HEK293 (cell line): ENCODE measurements around the gene TMEM238.

ENCODE experiments used
- CTCF ChIA-PET: fragments of 350-600 bp; formaldehyde crosslinking; extraction: SDS; loops from one replicate; lab custom pipeline; 2021; ENCODE audit warnings: antibody characterized with exemption; lab: Yijun Ruan, JAX
- POLR2A ChIA-PET: fragments of 300-600 bp; formaldehyde crosslinking; extraction: SDS; loops from one replicate; lab custom pipeline; 2020; ENCODE audit warnings: antibody characterized with exemption, inconsistent platforms; lab: Yijun Ruan, JAX
- H3K27ac ChIP-seq: fragments of 200-500 bp; sonication (Bioruptor generic); 2 replicates; pipeline ENCODE4 v1.5.1; 2014; ENCODE audit warnings: low read depth, low read length, control low read depth, inconsistent platforms; ENCODE audit errors: extremely low read depth
- H3K36me3 ChIP-seq, 2 experiments: fragments of 200-500 bp in 1 of 2; sonication (Bioruptor generic) in 1 of 2; 1 replicate in 1 of 2; 2 replicates in 1 of 2; pipeline ENCODE4 v1.5.1; 2014 to 2017; ENCODE audit warnings: inconsistent platforms in 2 of 2, low read length in 2 of 2; ENCODE audit not compliant: control insufficient read depth in 2 of 2, insufficient read depth in 1 of 2
- H3K4me1 ChIP-seq: fragments of 200-500 bp; sonication (Bioruptor generic); 2 replicates; pipeline ENCODE4 v1.5.1; 2014; ENCODE audit warnings: mild to moderate bottlenecking, low read length, inconsistent platforms; ENCODE audit not compliant: control insufficient read depth, insufficient read depth
- H3K4me3 ChIP-seq: 2 replicates; pipeline ENCODE4 v1.5.1; 2011; ENCODE audit warnings: low read depth, mild to moderate bottlenecking, control low read depth, low read length, moderate library complexity
- H3K9me3 ChIP-seq: fragments of 200-500 bp; sonication (Bioruptor generic); 2 replicates; pipeline ENCODE4 v1.5.1; 2014; ENCODE audit warnings: low read depth, low read length, inconsistent platforms; ENCODE audit not compliant: control insufficient read depth, insufficient read depth
- GFI1B ChIP-seq: fragments of 450-650 bp; formaldehyde crosslinking; IDR thresholded peaks from 2 replicates; pipeline ENCODE4 v1.5.1; 2016; ENCODE audit warnings: missing biosample characterization, missing genetic modification characterization
- GLIS1 ChIP-seq: fragments of 450-650 bp; formaldehyde crosslinking; IDR thresholded peaks from 2 replicates; pipeline ENCODE4 v1.5.1; 2016; ENCODE audit warnings: missing biosample characterization, missing genetic modification characterization
- HOXC10 ChIP-seq: sonication (generic); formaldehyde crosslinking; IDR thresholded peaks from 2 replicates; pipeline ENCODE4 v1.8.1; 2023; ENCODE audit warnings: mild to moderate bottlenecking, missing genetic modification reagents
- HOXD13 ChIP-seq: sonication (generic); formaldehyde crosslinking; IDR thresholded peaks from 2 replicates; pipeline ENCODE4 v1.8.0; 2022; ENCODE audit warnings: missing genetic modification reagents, borderline replicate concordance
- INSM2 ChIP-seq: fragments of 450-650 bp; formaldehyde crosslinking; IDR thresholded peaks from 2 replicates; pipeline ENCODE4 v1.5.1; 2016; ENCODE audit warnings: missing biosample characterization, missing genetic modification characterization
- REST ChIP-seq: fragments of 450-650 bp; formaldehyde crosslinking; IDR thresholded peaks from 2 replicates; pipeline ENCODE4 v1.5.1; 2016; ENCODE audit warnings: missing biosample characterization, missing genetic modification characterization
- TCF7L2 ChIP-seq: IDR thresholded peaks from 2 replicates; pipeline ENCODE4 v1.6.1; 2011; ENCODE audit warnings: low read depth, mild to moderate bottlenecking, inconsistent platforms, low read length, moderate library complexity, borderline replicate concordance
- YY1 ChIP-seq: fragments of 450-650 bp; formaldehyde crosslinking; IDR thresholded peaks from 2 replicates; pipeline ENCODE4 v1.5.1; 2018; ENCODE audit warnings: missing biosample characterization, missing genetic modification characterization
- YY2 ChIP-seq: fragments of 450-650 bp; formaldehyde crosslinking; IDR thresholded peaks from 2 replicates; pipeline ENCODE4 v1.5.1; 2016; ENCODE audit warnings: missing biosample characterization, missing genetic modification characterization
- ZBTB21 ChIP-seq: fragments of 450-650 bp; formaldehyde crosslinking; IDR thresholded peaks from 2 replicates; pipeline ENCODE4 v1.5.1; 2017; ENCODE audit warnings: missing biosample characterization, missing genetic modification characterization
- ZFP37 ChIP-seq: fragments of 450-650 bp; formaldehyde crosslinking; IDR thresholded peaks from 2 replicates; pipeline ENCODE4 v1.5.1; 2016; ENCODE audit warnings: missing biosample characterization, missing genetic modification characterization
- ZNF140 ChIP-seq: fragments of 450-650 bp; formaldehyde crosslinking; IDR thresholded peaks from 2 replicates; pipeline ENCODE4 v1.5.1; 2016; ENCODE audit warnings: missing biosample characterization, missing genetic modification characterization
- ZNF214 ChIP-seq: fragments of 450-650 bp; formaldehyde crosslinking; IDR thresholded peaks from 2 replicates; pipeline ENCODE4 v1.5.1; 2017; ENCODE audit warnings: missing biosample characterization, mild to moderate bottlenecking, missing genetic modification characterization, borderline replicate concordance
- ZNF239 ChIP-seq: fragments of 450-650 bp; formaldehyde crosslinking; IDR thresholded peaks from 2 replicates; pipeline ENCODE4 v1.5.1; 2016; ENCODE audit warnings: missing biosample characterization, missing genetic modification characterization
- ZNF341 ChIP-seq: fragments of 450-650 bp; formaldehyde crosslinking; IDR thresholded peaks from 2 replicates; pipeline ENCODE4; 2016; ENCODE audit warnings: low read depth, missing biosample characterization, missing genetic modification characterization
- ZNF404 ChIP-seq: fragments of 450-650 bp; formaldehyde crosslinking; IDR thresholded peaks from 2 replicates; pipeline ENCODE4 v1.5.1; 2017; ENCODE audit warnings: missing biosample characterization, missing genetic modification characterization
- ZNF530 ChIP-seq: fragments of 450-650 bp; formaldehyde crosslinking; IDR thresholded peaks from 2 replicates; pipeline ENCODE4 v1.5.1; 2016; ENCODE audit warnings: low read depth, missing biosample characterization, missing genetic modification characterization
- ZNF544 ChIP-seq: fragments of 450-650 bp; formaldehyde crosslinking; IDR thresholded peaks from 2 replicates; pipeline ENCODE4 v1.5.0; 2017; ENCODE audit warnings: missing biosample characterization, missing genetic modification characterization
- ZNF596 ChIP-seq: fragments of 450-650 bp; IDR thresholded peaks from 2 replicates; pipeline ENCODE4 v1.5.0; 2018; ENCODE audit warnings: missing biosample characterization, mild to moderate bottlenecking, missing genetic modification characterization, moderate library complexity
- ZNF626 ChIP-seq: fragments of 450-650 bp; sonication (Bioruptor Pico); formaldehyde crosslinking; IDR thresholded peaks from 2 replicates; pipeline ENCODE4 v1.5.1; 2018; ENCODE audit warnings: missing biosample characterization, missing genetic modification characterization, inconsistent platforms
- ZNF658 ChIP-seq: fragments of 450-650 bp; formaldehyde crosslinking; IDR thresholded peaks from 2 replicates; pipeline ENCODE4; 2016; ENCODE audit warnings: missing biosample characterization, missing genetic modification characterization
- ZNF701 ChIP-seq: fragments of 450-650 bp; formaldehyde crosslinking; IDR thresholded peaks from 2 replicates; pipeline ENCODE4 v1.5.1; 2016; ENCODE audit warnings: missing biosample characterization, missing genetic modification characterization
- ZNF707 ChIP-seq: fragments of 450-650 bp; formaldehyde crosslinking; IDR thresholded peaks from 2 replicates; pipeline ENCODE4 v1.5.1; 2016; ENCODE audit warnings: missing biosample characterization, missing genetic modification characterization
- ZNF76 ChIP-seq: fragments of 450-650 bp; formaldehyde crosslinking; IDR thresholded peaks from 2 replicates; pipeline ENCODE4; 2016; ENCODE audit warnings: low read depth, missing biosample characterization, missing genetic modification characterization, borderline replicate concordance
- ZNF830 ChIP-seq: fragments of 450-650 bp; IDR thresholded peaks from 2 replicates; pipeline ENCODE4 v1.5.0; 2018; ENCODE audit warnings: missing biosample characterization, missing genetic modification characterization, low read depth, mild to moderate bottlenecking, moderate library complexity
- ZSCAN30 ChIP-seq: fragments of 450-650 bp; IDR thresholded peaks from 2 replicates; pipeline ENCODE4 v1.5.1; 2018; ENCODE audit warnings: missing biosample characterization, mild to moderate bottlenecking, missing genetic modification characterization, moderate library complexity
- ZSCAN4 ChIP-seq: fragments of 450-650 bp; formaldehyde crosslinking; IDR thresholded peaks from 2 replicates; pipeline ENCODE4 v1.5.1; 2017; ENCODE audit warnings: missing biosample characterization, missing genetic modification characterization

TMEM238 gene

GRCh38 chr19:55426042-55426441 is 42.0 kb upstream of the TMEM238 start:
- H3K27ac ChIP-seq, result no peak overlapping the region
- H3K9me3 ChIP-seq, result no peaks in the 10 kb centered on the region
- H3K4me1 ChIP-seq, result no peaks in the 10 kb centered on the region
- POLR2A ChIA-PET, result interaction anchor here (1.0 kb wide), 1 partner anchor 198 kb away, joined by 6 read pairs; the partner anchor contains the start of gene ZNF784
- CTCF ChIA-PET, result interaction anchor here (1.1 to 2.5 kb wide), 5 partner anchors 8 to 266 kb away, joined by 3 to 8 read pairs (median 6); no protein-coding TSS in a partner anchor
- H3K36me3 ChIP-seq, result no peaks in the 10 kb centered on the region
- TF ChIP-seq TCF7L2, result no peak
- TF ChIP-seq ZNF239, result no peak
- TF ChIP-seq ZNF404, result no peak
- no peak for TF ChIP-seq GFI1B
- TF ChIP-seq ZFP37, result no peak
- TF ChIP-seq HOXD13 (CRISPR knock-in tag), result no peak
- TF ChIP-seq ZNF830 (tag by site-specific recombination), result no peak
- TF ChIP-seq INSM2 (tag by site-specific recombination), result no peak
- TF ChIP-seq ZNF214, result no peak
- no peak for TF ChIP-seq ZNF341 (tag by site-specific recombination)
- no peak for TF ChIP-seq ZSCAN30 (tag by site-specific recombination)
- TF ChIP-seq YY2 (tag by site-specific recombination), result no peak
- TF ChIP-seq REST (tag by site-specific recombination), result no peak
- TF ChIP-seq, all 188 proteins: peak for 0
- no peak overlapping the region for H3K4me3 ChIP-seq

GRCh38 chr19:55424518-55424917 is 40.4 kb upstream of the TMEM238 start:
- no peak for TF ChIP-seq ZNF76 (tag by site-specific recombination)
- no peak for TF ChIP-seq ZNF544 (tag by site-specific recombination)
- TF ChIP-seq ZNF701 (tag by site-specific recombination), result no peak
- TF ChIP-seq ZNF596 (tag by site-specific recombination), result no peak
- TF ChIP-seq ZNF140 (tag by site-specific recombination), result no peak
- no peak for TF ChIP-seq ZBTB21 (tag by site-specific recombination)
- no peak for TF ChIP-seq ZNF626 (tag by site-specific recombination)
- no peak for TF ChIP-seq ZSCAN4 (tag by site-specific recombination)
- no peak for TF ChIP-seq ZNF530
- no peak for TF ChIP-seq ZNF707
- no peak for TF ChIP-seq ZNF658 (tag by site-specific recombination)
- TF ChIP-seq HOXC10 (CRISPR knock-in tag), result no peak
- no peak for TF ChIP-seq GLIS1
- no peak for TF ChIP-seq YY1 (tag by site-specific recombination)
- POLR2A ChIA-PET, result interaction anchor here (0.8 kb wide), 1 partner anchor 26 kb away, joined by 4 read pairs; no protein-coding TSS in a partner anchor
- Histone ChIP-seq H3K36me3 (no peaks in the 10 kb centered on the region), H3K9me3 (no peaks in the 10 kb centered on the region), H3K4me3 (no peak overlapping the region), H3K4me1 (no peaks in the 10 kb centered on the region), H3K27ac (no peak overlapping the region)
- CTCF ChIA-PET, result interaction anchor here (1.6 to 2.5 kb wide), 2 partner anchors 43 to 264 kb away, joined by 3 to 7 read pairs; no protein-coding TSS in a partner anchor
